Endothelial cell of umbilical vein (primary cell): ENCODE measurements around the gene CTRB2. TPM values are rescaled to one million over a fixed set of nuclear protein-coding genes. Genes with fewer than 3 reads are reported as not detected.

Experiments used
- BruUV-seq: library from RNA; stranded (reverse); fragments of 400-500 nt; replicated peaks from 2 replicates; lab custom pipeline; 2021; lab: Mats Ljungman, UMichigan
- CTCF ChIA-PET: fragments of 300-600, 350-600 bp; sonication (Branson Sonifier 250); formaldehyde crosslinking; loops from one replicate; lab custom pipeline; 2021; ENCODE audit warnings: antibody characterized with exemption, inconsistent platforms; lab: Charles Lee
- POLR2A ChIA-PET: fragments of 300-600, 350-600 bp; sonication (Branson Sonifier 250); formaldehyde crosslinking; loops from one replicate; lab custom pipeline; 2021; ENCODE audit warnings: antibody characterized with exemption, inconsistent platforms; lab: Charles Lee
- DNase-seq: peaks from one replicate; pipeline ENCODE4 v3.0.0-alpha.2; 2011; ENCODE audit warnings: low read depth, low spot score
- FAIRE-seq: peaks from 2 replicates; lab custom pipeline; 2011; peaks lifted over from hg19 to GRCh38; lab: Jason Lieb, UNC
- H2AFZ ChIP-seq: 2 replicates; pipeline ENCODE4 v1.6.0; 2012; ENCODE audit warnings: low read depth, low read length, control low read depth, inconsistent platforms
- H3K27ac ChIP-seq: 2 replicates; pipeline ENCODE4 v1.5.1; 2011; ENCODE audit warnings: low read depth, mild to moderate bottlenecking, control low read depth, low read length, moderate library complexity; ENCODE audit not compliant: insufficient read depth
- H3K27me3 ChIP-seq, 2 experiments: 2 replicates each; pipeline versions ENCODE4 v1.6.0 to v1.6.1; 2011; ENCODE audit warnings: low read length in 2 of 2, mixed read lengths in 1 of 2; ENCODE audit not compliant: control insufficient read depth in 2 of 2, insufficient read depth in 2 of 2
- H3K36me3 ChIP-seq, 2 experiments: 2 replicates in 1 of 2; 3 replicates in 1 of 2; pipeline ENCODE4 v1.5.1; 2011; ENCODE audit warnings: low read length in 2 of 2, mild to moderate bottlenecking in 1 of 2, moderate library complexity in 1 of 2; ENCODE audit not compliant: control insufficient read depth in 2 of 2, insufficient read depth in 2 of 2; ENCODE audit errors: extremely low read depth in 1 of 2
- H3K4me1 ChIP-seq: 3 replicates; pipeline ENCODE4 v1.5.1; 2011; ENCODE audit warnings: mild to moderate bottlenecking, low read length; ENCODE audit not compliant: control insufficient read depth, insufficient read depth; ENCODE audit errors: extremely low read depth
- H3K4me2 ChIP-seq: 2 replicates; pipeline ENCODE4 v1.6.1; 2011; ENCODE audit warnings: low read length, control low read depth, mixed read lengths; ENCODE audit not compliant: insufficient read depth
- H3K4me3 ChIP-seq, 3 experiments: fragments of 200-600 bp in 1 of 3; sonication (generic), shearing (Covaris generic) in 1 of 3; replicated peaks in 1 of 3; 2 replicates each; pipeline ENCODE4 v1.5.1; 2011 to 2016; ENCODE audit warnings: control low read depth in 3 of 3, low read length in 3 of 3, mild to moderate bottlenecking in 2 of 3, inconsistent platforms in 1 of 3, low read depth in 1 of 3, moderate library complexity in 1 of 3; ENCODE audit not compliant: insufficient read depth in 1 of 3
- H3K79me2 ChIP-seq: 2 replicates; pipeline ENCODE4 v1.6.0; 2012; ENCODE audit warnings: low read length, inconsistent platforms; ENCODE audit not compliant: control insufficient read depth, insufficient read depth
- H3K9ac ChIP-seq: replicated peaks from 2 replicates; pipeline ENCODE3; 2011; ENCODE audit warnings: low read length, control low read depth; ENCODE audit not compliant: insufficient read depth; ENCODE audit errors: extremely low read depth
- H3K9me1 ChIP-seq: replicated peaks from 3 replicates; pipeline ENCODE4 v1.6.0; 2011; ENCODE audit warnings: mild to moderate bottlenecking, low read length; ENCODE audit not compliant: control insufficient read depth, insufficient read depth; ENCODE audit errors: extremely low read depth
- H3K9me3 ChIP-seq: replicated peaks from 2 replicates; pipeline ENCODE4 v1.5.1; 2012; ENCODE audit warnings: low read length, inconsistent platforms; ENCODE audit not compliant: control insufficient read depth, insufficient read depth
- H4K20me1 ChIP-seq: replicated peaks from 2 replicates; pipeline ENCODE3; 2011; ENCODE audit warnings: mild to moderate bottlenecking, low read length; ENCODE audit not compliant: control insufficient read depth, insufficient read depth; ENCODE audit errors: extremely low read depth
- CTCF ChIP-seq, 2 donors: IDR thresholded peaks; 1 replicate in 1 of 2; 2 replicates in 1 of 2; pipeline ENCODE4 v1.5.1; 2011; ENCODE audit warnings: low read length in 2 of 2, mild to moderate bottlenecking in 2 of 2, moderate library complexity in 2 of 2, control low read depth in 1 of 2, inconsistent platforms in 1 of 2, low read depth in 1 of 2; ENCODE audit not compliant: insufficient read depth in 1 of 2; ENCODE audit errors: extremely low read depth in 1 of 2
- EZH2 ChIP-seq: IDR thresholded peaks from 2 replicates; pipeline ENCODE4 v1.6.1; 2012; ENCODE audit warnings: borderline replicate concordance, low read depth, mild to moderate bottlenecking, moderate library complexity, low read length, inconsistent platforms; ENCODE audit not compliant: severe bottlenecking
- FOS ChIP-seq: IDR thresholded peaks from 2 replicates; pipeline ENCODE4 v1.6.1; 2011; ENCODE audit warnings: mild to moderate bottlenecking, low read length, moderate library complexity, borderline replicate concordance; ENCODE audit not compliant: insufficient read depth
- GATA2 ChIP-seq: IDR thresholded peaks from 2 replicates; pipeline ENCODE4 v1.7.0; 2011; ENCODE audit warnings: low read depth, mild to moderate bottlenecking, moderate library complexity, mixed read lengths, low read length; ENCODE audit not compliant: insufficient read length, insufficient read depth
- JUN ChIP-seq: IDR thresholded peaks from 2 replicates; pipeline ENCODE4 v1.6.1; 2011; ENCODE audit warnings: borderline replicate concordance, low read depth; ENCODE audit not compliant: insufficient read length, insufficient read depth
- MAX ChIP-seq: IDR thresholded peaks from 2 replicates; pipeline ENCODE4 v1.6.1; 2011; ENCODE audit not compliant: insufficient read depth, insufficient read length
- MYC ChIP-seq: IDR thresholded peaks from one replicate; pipeline ENCODE4 v1.6.1; 2011; ENCODE audit warnings: mild to moderate bottlenecking, low read depth, low read length
- POLR2A ChIP-seq: IDR thresholded peaks from 2 replicates; pipeline ENCODE4 v1.6.1; 2012; ENCODE audit warnings: low read depth, mild to moderate bottlenecking, control low read depth, low read length
- POLR2AphosphoS5 ChIP-seq: IDR thresholded peaks from 2 replicates; pipeline ENCODE4 v1.6.1; 2012; ENCODE audit warnings: low read depth, mild to moderate bottlenecking, control low read depth, low read length, moderate library complexity; ENCODE audit not compliant: insufficient read depth
- dilution Hi-C: fragments of 300-500 bp; cut with MboI; formaldehyde crosslinking; loops from one replicate; pipeline ENCODE4 v1.15.0; 2019; ENCODE audit warnings: low sequenced_read_pairs; ENCODE audit not compliant: extremely low pct_ligation_motif_present
- intact Hi-C: fragments of 100-400 bp; cut with micrococcal nuclease; formaldehyde crosslinking; loops from one replicate; pipeline ENCODE4 v1.10.0; 2022
- polyA plus RNA-seq, 4 experiments: library from polyadenylated mRNA; depleted of rRNA in 3 of 4; stranded (reverse) in 3 of 4; unstranded in 1 of 4; fragments of >200 nt; gene quantifications; 2 replicates each; pipeline versions ENCODE4 v1.2.1 to v1.2.3, GENCODE V29; 2011 to 2012; ENCODE audit warnings: missing spikeins in 1 of 4
- total RNA-seq: library from RNA; stranded (reverse); gene quantifications from 2 replicates; pipeline ENCODE4 v1.2.3, GENCODE V29; 2021

Gene CTRB2
- total and polyA plus RNA-seq, 2 donors (not counting 3 experiments of a cell fraction or from before 2014, with no cell fraction given) = not detected

DNA sequence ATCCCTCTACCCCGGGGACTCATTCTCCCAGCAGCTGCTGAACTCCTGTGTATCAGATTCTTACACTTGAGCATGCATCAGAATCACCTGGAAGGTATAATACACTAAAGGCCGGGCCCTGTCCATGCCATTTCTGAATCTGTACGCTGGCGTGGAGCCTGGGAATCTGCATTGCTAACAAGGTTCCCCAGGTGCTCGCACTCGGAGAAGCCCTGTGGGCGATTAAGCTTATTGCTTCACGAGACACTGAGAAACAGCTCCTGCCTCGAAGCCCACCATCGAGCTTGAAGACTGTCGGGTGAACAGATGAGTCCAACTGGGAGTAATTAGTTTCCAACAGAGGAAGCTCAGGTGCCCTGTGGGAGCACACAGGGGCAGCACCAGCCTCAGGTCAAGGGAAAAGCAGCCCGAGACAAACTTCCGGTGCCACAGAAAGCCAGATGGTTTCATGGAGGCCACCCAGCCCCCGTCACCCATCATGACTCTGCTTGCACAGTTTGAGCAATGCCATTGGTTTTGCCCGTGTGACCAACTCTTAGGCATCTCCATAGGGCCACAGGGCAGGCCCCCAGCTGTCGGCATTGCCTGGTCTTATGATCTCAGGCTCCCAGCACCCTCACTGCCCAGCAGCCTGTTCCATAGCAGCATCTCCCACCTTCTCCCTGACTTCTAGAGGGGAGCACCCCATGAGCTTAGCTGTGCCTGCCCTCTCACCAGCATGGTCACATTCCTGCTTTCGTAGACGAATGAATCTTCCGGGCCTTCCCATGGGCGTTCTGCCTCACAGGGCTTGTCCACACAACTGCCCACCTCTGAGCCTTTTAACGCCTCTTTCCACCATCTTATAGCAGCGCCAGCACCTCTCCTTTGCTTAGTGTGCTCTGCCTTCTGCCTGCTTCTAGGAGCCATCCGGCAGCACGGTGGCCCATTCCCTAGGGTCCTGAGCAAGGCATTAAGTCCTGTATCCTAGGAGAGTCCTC, 10.9 kb downstream of the CTRB2 start:
- dilution Hi-C loops (no loop called here), intact Hi-C loops (no loop called here)
- no TSS peak for BruUV-seq

More for the DNA sequence above, 10.9 kb downstream of the CTRB2 start:
- no peaks in the 10 kb centered on the region for H3K9me1 ChIP-seq
- peaks cover 5 to 7% of the 10 kb centered on the region in 2 experiments for H3K27me3 ChIP-seq
- H4K20me1 ChIP-seq = no peaks in the 10 kb centered on the region
- FAIRE-seq = no peak
- no peaks in the 10 kb centered on the region for H3K36me3 ChIP-seq
- no peak overlapping the region for H3K27ac ChIP-seq
- no peak for DNase-seq
- no peak overlapping the region for H3K4me3 ChIP-seq
- H3K4me2 ChIP-seq = no peak overlapping the region
- no peaks in the 10 kb centered on the region for H3K9me3 ChIP-seq
- TF ChIP-seq POLR2A (no peak), MAX (no peak), MYC (no peak), POLR2AphosphoS5 (no peak), FOS (no peak), JUN (no peak), CTCF (IDR thresholded peaks at IDR 0.05; ENCODE audit: extremely low read depth in 1 of 2, insufficient read depth in 1 of 2, low read depth in 1 of 2, low read length in 2 of 2) (no peak), EZH2 (no peak), GATA2 (no peak)
- no peak overlapping the region for H3K9ac ChIP-seq
- ChIA-PET CTCF (interaction anchor here (0.6 to 7.9 kb wide), 7 partner anchors 197 to 568 kb away, joined by 3 to 186 read pairs (median 4); partner anchors contain the start of genes TMEM170A and ZNRF1), POLR2A (no interaction called here)
- peaks cover 4% of the 10 kb centered on the region for H3K4me1 ChIP-seq
- H3K79me2 ChIP-seq = no peaks in the 10 kb centered on the region
- H2AFZ ChIP-seq = no peak overlapping the region
